SK-N-SH treated with all-trans-retinoic acid at 6 μM for 48 hours (cell line): Measurements from ENCODE around the gene RAD51B.

ENCODE experiments used
- ATAC-seq: fragments of 200-7000 bp; cut with Tn5 transposase; 3 replicates; pipeline ENCODE4 v1.9.1; 2020; ENCODE audit warnings: mild to moderate bottlenecking, moderate library complexity
- ARNTL ChIP-seq: fragments of 450-650 bp; formaldehyde crosslinking; IDR thresholded peaks from 2 replicates; pipeline ENCODE4 v1.5.0; 2020; ENCODE audit warnings: low read depth, mild to moderate bottlenecking, moderate library complexity, borderline replicate concordance
- BACH2 ChIP-seq: fragments of 250-450 bp; sonication (Bioruptor Pico); IDR thresholded peaks from 2 replicates; pipeline ENCODE4 v1.9.0; 2021; ENCODE audit warnings: mild to moderate bottlenecking, borderline replicate concordance
- CREB5 ChIP-seq: fragments of 250-450 bp; sonication (Bioruptor Pico); IDR thresholded peaks from 2 replicates; pipeline ENCODE4 v1.5.1; 2020; ENCODE audit warnings: low read depth, mild to moderate bottlenecking, moderate library complexity
- CSRNP3 ChIP-seq: fragments of 250-450 bp; sonication (Bioruptor Pico); IDR thresholded peaks from 2 replicates; pipeline ENCODE4 v1.5.1; 2021; ENCODE audit warnings: mild to moderate bottlenecking, moderate library complexity
- ESRRG ChIP-seq: fragments of 250-450 bp; sonication (Bioruptor Pico); IDR thresholded peaks from 2 replicates; pipeline ENCODE4 v1.6.1; 2021; ENCODE audit warnings: mild to moderate bottlenecking
- GLIS3 ChIP-seq: fragments of 250-450 bp; sonication (Bioruptor Pico); IDR thresholded peaks from 2 replicates; pipeline ENCODE4 v1.5.0; 2020; ENCODE audit warnings: mild to moderate bottlenecking, moderate library complexity
- ISL1 ChIP-seq: fragments of 250-450 bp; sonication (Bioruptor Pico); IDR thresholded peaks from 2 replicates; pipeline ENCODE4 v2.1.2; 2022; ENCODE audit warnings: mild to moderate bottlenecking, moderate library complexity
- OSR1 ChIP-seq: fragments of 250-450 bp; sonication (Bioruptor Pico); IDR thresholded peaks from 2 replicates; pipeline ENCODE4 v1.8.0; 2022; ENCODE audit warnings: moderate library complexity, mild to moderate bottlenecking, inconsistent platforms
- PATZ1 ChIP-seq: fragments of 250-450 bp; sonication (Bioruptor Pico); IDR thresholded peaks from 2 replicates; pipeline ENCODE4 v1.8.0; 2020; ENCODE audit warnings: mild to moderate bottlenecking, moderate library complexity, borderline replicate concordance
- POU6F1 ChIP-seq: fragments of 250-450 bp; sonication (Bioruptor Pico); IDR thresholded peaks from 2 replicates; pipeline ENCODE4 v1.8.0; 2021; ENCODE audit warnings: low read depth, mild to moderate bottlenecking, moderate library complexity, borderline replicate concordance
- PPARA ChIP-seq: fragments of 250-450 bp; sonication (Bioruptor Pico); IDR thresholded peaks from 2 replicates; pipeline ENCODE4 v1.5.0; 2020; ENCODE audit warnings: mild to moderate bottlenecking, borderline replicate concordance
- RARB ChIP-seq: fragments of 250-450 bp; sonication (Bioruptor Pico); IDR thresholded peaks from 2 replicates; pipeline ENCODE4 v1.8.0; 2021; ENCODE audit warnings: mild to moderate bottlenecking, moderate library complexity
- SNAI2 ChIP-seq: fragments of 250-450 bp; sonication (Bioruptor Pico); IDR thresholded peaks from 2 replicates; pipeline ENCODE4 v1.5.0; 2020; ENCODE audit warnings: mild to moderate bottlenecking, moderate library complexity
- TCF4 ChIP-seq: fragments of 250-450 bp; sonication (Bioruptor Pico); IDR thresholded peaks from 2 replicates; pipeline ENCODE4 v1.8.0; 2021; ENCODE audit warnings: mild to moderate bottlenecking, moderate library complexity, borderline replicate concordance
- TOX ChIP-seq: fragments of 250-450 bp; sonication (Bioruptor Pico); IDR thresholded peaks from 2 replicates; pipeline ENCODE4 v1.8.0; 2021; ENCODE audit warnings: mild to moderate bottlenecking, moderate library complexity, borderline replicate concordance
- TSHZ2 ChIP-seq: fragments of 250-450 bp; sonication (Bioruptor Pico); IDR thresholded peaks from 2 replicates; pipeline ENCODE4 v1.5.0; 2020; ENCODE audit warnings: mild to moderate bottlenecking, moderate library complexity
- ZC3H10 ChIP-seq: fragments of 250-450 bp; sonication (Bioruptor Pico); IDR thresholded peaks from 2 replicates; pipeline ENCODE4 v1.5.1; 2021; ENCODE audit warnings: mild to moderate bottlenecking, moderate library complexity
- ZFP3 ChIP-seq: fragments of 250-450 bp; sonication (Bioruptor Pico); IDR thresholded peaks from 2 replicates; pipeline ENCODE4 v1.5.0; 2020; ENCODE audit warnings: mild to moderate bottlenecking, moderate library complexity
- ZFP30 ChIP-seq: fragments of 450-650 bp; formaldehyde crosslinking; IDR thresholded peaks from 2 replicates; pipeline ENCODE4 v1.5.0; 2022; ENCODE audit warnings: mild to moderate bottlenecking, moderate library complexity
- ZNF565 ChIP-seq: fragments of 450-650 bp; formaldehyde crosslinking; conservative IDR thresholded peaks from 2 replicates; pipeline ENCODE4 v1.5.0; 2020; ENCODE audit warnings: low read depth, mild to moderate bottlenecking, moderate library complexity
- ZNF70 ChIP-seq: fragments of 450-650 bp; formaldehyde crosslinking; IDR thresholded peaks from 2 replicates; pipeline ENCODE4 v1.5.0; 2020; ENCODE audit warnings: mild to moderate bottlenecking, moderate library complexity
- ZNF8 ChIP-seq: fragments of 450-650 bp; formaldehyde crosslinking; IDR thresholded peaks from 2 replicates; pipeline ENCODE4 v1.5.0; 2020; ENCODE audit warnings: mild to moderate bottlenecking, moderate library complexity

RAD51B gene

GRCh38 chr14:68279437-68279720 lies 459.8 kb downstream of the RAD51B start:
- no peak for ATAC-seq
- no peak for TF ChIP-seq ESRRG (CRISPR knock-in tag)
- TF ChIP-seq CSRNP3 (CRISPR knock-in tag), result no peak
- no peak for TF ChIP-seq POU6F1 (CRISPR knock-in tag)
- TF ChIP-seq ZFP30 (CRISPR knock-in tag), result no peak
- no peak for TF ChIP-seq RARB
- no peak for TF ChIP-seq OSR1
- no peak for TF ChIP-seq TOX (CRISPR knock-in tag)
- no peak for TF ChIP-seq ZNF565 (CRISPR knock-in tag)

GRCh38 chr14:68279777-68280233 lies 460.2 kb downstream of the RAD51B start:
- TF ChIP-seq RARB, result no peak
- no peak for TF ChIP-seq ZNF70
- TF ChIP-seq POU6F1 (CRISPR knock-in tag), result no peak
- TF ChIP-seq TOX (CRISPR knock-in tag), result no peak
- no peak for TF ChIP-seq ISL1
- TF ChIP-seq TCF4 (CRISPR knock-in tag), result no peak
- no peak for ATAC-seq

GRCh38 chr14:68281497-68281896 lies 461.9 kb downstream of the RAD51B start:
- TF ChIP-seq GLIS3 (no peak), CREB5 (CRISPR knock-in tag) (no peak), ZC3H10 (CRISPR knock-in tag) (no peak), RARB (no peak), ZFP30 (CRISPR knock-in tag) (no peak), TOX (CRISPR knock-in tag) (no peak), PPARA (CRISPR knock-in tag) (no peak), OSR1 (no peak)
- ATAC-seq, result no peak

GRCh38 chr14:68282479-68283377 lies 463.1 kb downstream of the RAD51B start:
- no peak for ATAC-seq
- no peak for TF ChIP-seq ZNF565 (CRISPR knock-in tag)
- TF ChIP-seq ARNTL, result no peak
- no peak for TF ChIP-seq TSHZ2 (CRISPR knock-in tag)
- TF ChIP-seq TCF4 (CRISPR knock-in tag), result no peak
- no peak for TF ChIP-seq OSR1
- TF ChIP-seq ZFP30 (CRISPR knock-in tag), result no peak
- no peak for TF ChIP-seq ZC3H10 (CRISPR knock-in tag)
- no peak for TF ChIP-seq TOX (CRISPR knock-in tag)
- no peak for TF ChIP-seq ZNF8
- no peak for TF ChIP-seq GLIS3
- TF ChIP-seq SNAI2, result no peak
- no peak for TF ChIP-seq RARB
- TF ChIP-seq ZFP3 (CRISPR knock-in tag), result no peak
- no peak for TF ChIP-seq BACH2 (CRISPR knock-in tag)
- no peak for TF ChIP-seq ESRRG (CRISPR knock-in tag)
- TF ChIP-seq PATZ1 (CRISPR knock-in tag), result no peak
- TF ChIP-seq PPARA (CRISPR knock-in tag), result no peak
- TF ChIP-seq POU6F1 (CRISPR knock-in tag), result no peak
- TF ChIP-seq, all 23 proteins: peak for 0
